ENCODE data around the gene RSRP1. TPM values are rescaled to one million over a fixed set of nuclear protein-coding genes. Genes with fewer than 3 reads are reported as not detected.
"Not testable (repeated sequence)": the region's sequence is repeated elsewhere in the genome, so short reads cannot be mapped to it uniquely, and the experiment has no call there.

The RSRP1 gene
- total RNA-seq, 1 donor from 2014 or later, result 155 TPM

- DNase-seq; H3K9me3 ChIP-seq; H3K27me3 ChIP-seq; intact Hi-C loops (cut with DNase I); H3K4me1 ChIP-seq; H3K4me3 ChIP-seq; ATAC-seq; H3K27ac ChIP-seq; H3K36me3 ChIP-seq: not testable (repeated sequence)
Observed at GRCh38 chr1:25275648-25276047, 28.4 kb upstream of the RSRP1 start.

- H3K36me3 ChIP-seq; DNase-seq; H3K9me3 ChIP-seq; intact Hi-C loops (cut with DNase I); H3K27ac ChIP-seq; H3K4me3 ChIP-seq; ATAC-seq; H3K4me1 ChIP-seq; H3K27me3 ChIP-seq: not testable (repeated sequence)
Observed at GRCh38 chr1:25272238-25272637, 25.0 kb upstream of the RSRP1 start, which contains the start of gene RHD. TSS of gene RHD (plus strand) at chr1:25272509. CDS start at chr1:25272548, 39 bp downstream.

DNA sequence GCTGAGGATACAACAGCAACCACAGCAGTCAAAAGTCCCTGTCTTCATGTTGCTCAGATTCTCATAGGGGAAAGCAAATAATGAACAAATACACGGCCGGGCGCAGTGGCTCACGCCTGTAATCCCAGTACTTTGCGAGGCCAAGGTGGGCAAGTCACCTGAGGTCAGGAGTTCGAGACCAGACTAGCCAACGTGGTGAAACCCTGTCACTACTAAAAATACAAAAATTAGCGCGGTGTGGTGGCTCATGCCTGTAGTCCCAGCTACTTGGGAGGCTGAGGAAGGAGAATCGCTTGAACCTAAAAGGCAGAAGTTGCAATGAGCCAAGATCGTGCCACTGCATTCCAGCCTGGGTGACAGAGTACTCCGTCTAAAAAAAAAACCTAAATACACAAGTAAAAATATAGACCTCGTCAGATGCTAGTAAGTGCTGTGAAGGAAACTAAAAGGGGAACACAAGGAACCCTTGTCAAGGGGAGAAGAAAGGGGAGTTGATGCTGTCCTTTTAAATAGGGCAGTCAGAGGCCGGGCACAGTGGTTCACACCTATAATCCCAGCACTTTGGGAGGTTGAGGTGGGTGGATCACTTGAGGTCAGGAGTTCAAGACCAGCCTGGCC is 21.0 kb upstream of the RSRP1 start:
- intact Hi-C loops (cut with DNase I); H3K9me3 ChIP-seq: not testable (repeated sequence)

GRCh38 chr1:25267288-25268142 is 20.3 kb upstream of the RSRP1 start:
- peak overlapping the region; percentile 55 for H3K4me3 ChIP-seq
- DNase-seq (peak; percentile 86), ATAC-seq (peak; percentile 98)
- peak overlapping the region; percentile 63 for H3K27ac ChIP-seq
- H3K9me3 ChIP-seq; H3K27me3 ChIP-seq; H3K4me1 ChIP-seq; H3K36me3 ChIP-seq; intact Hi-C loops (cut with DNase I): not testable (repeated sequence)

More for the DNA sequence above, 21.0 kb upstream of the RSRP1 start:
- not testable (repeated sequence) for ATAC-seq, H3K27ac ChIP-seq, DNase-seq, H3K36me3 ChIP-seq, H3K4me1 ChIP-seq, H3K27me3 ChIP-seq
- peak overlapping the region; percentile 55 for H3K4me3 ChIP-seq

DNA sequence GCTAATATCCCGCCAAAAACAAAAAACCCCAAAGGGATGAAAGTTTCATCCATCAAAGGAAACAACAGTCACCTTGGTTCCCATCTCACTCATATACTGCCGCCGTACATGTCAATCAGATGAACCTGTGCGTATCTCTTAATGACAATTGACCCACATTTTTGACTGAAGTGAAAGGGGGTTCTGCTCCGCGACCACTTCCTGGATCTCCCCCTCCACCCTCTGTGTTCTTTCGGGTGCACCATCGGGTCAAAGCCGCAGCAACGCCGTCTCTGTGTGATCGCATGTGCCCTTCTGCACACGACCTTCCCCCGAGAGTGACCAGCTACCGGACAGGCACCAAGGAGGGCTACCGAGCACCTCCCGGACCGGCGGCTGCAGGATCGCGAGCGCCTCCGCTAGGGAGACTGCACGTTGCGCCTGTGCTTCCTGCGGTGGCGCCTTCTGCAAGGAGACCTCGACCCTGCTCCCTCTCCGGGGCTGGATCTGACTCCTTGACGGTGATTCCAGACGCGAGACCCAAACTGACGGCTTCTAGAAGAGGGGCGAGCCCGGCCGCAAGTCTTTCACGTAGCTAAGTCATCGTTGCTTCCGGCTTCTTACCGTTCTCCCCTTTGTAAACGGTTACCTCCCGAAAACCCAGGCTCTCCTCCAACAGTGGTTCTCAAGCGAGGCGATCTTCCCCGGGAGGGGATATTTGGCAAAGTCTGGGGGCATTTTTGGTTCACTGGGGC is 19.5 kb upstream of the RSRP1 start:
- DNase-seq; H3K36me3 ChIP-seq; H3K4me1 ChIP-seq; H3K27me3 ChIP-seq; H3K27ac ChIP-seq; intact Hi-C loops (cut with DNase I); H3K9me3 ChIP-seq: not testable (repeated sequence)
- peak; percentile 78 for ATAC-seq
- peak overlapping the region; percentile 55 for H3K4me3 ChIP-seq

- H3K36me3 ChIP-seq; H3K27me3 ChIP-seq; H3K4me1 ChIP-seq; intact Hi-C loops (cut with DNase I); ATAC-seq; H3K27ac ChIP-seq; H3K9me3 ChIP-seq; H3K4me3 ChIP-seq; DNase-seq: not testable (repeated sequence)
Observed at GRCh38 chr1:25260336-25260735, 13.1 kb upstream of the RSRP1 start.

DNA sequence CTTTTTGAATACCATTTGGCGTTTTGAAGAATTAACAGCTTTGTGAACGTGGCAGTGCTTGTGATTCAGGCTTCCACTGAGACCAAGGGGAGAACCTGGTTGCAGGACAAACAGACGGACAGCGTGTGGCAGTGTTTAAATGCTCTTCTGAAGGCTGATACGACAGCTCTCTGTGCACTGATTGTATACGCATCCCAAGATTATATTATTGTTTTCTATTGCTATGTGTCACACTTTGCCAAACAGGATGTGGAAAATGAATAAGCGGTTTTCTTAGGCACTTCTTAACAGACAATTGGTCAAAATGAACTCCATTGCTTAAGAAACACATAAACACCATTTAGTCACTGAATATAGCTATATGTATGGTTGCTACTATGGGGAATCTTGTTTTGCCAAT is 12.6 kb upstream of the RSRP1 start:
- peak; percentile 19 for ATAC-seq
- H3K27ac ChIP-seq; intact Hi-C loops (cut with DNase I): not testable (repeated sequence)

GRCh38 chr1:25257196-25257595 is 9.9 kb upstream of the RSRP1 start:
- H3K27ac ChIP-seq, result no peak overlapping the region
- no peaks in the 10 kb centered on the region for H3K27me3 ChIP-seq
- no peaks in the 10 kb centered on the region for H3K4me1 ChIP-seq
- ATAC-seq (no peak), DNase-seq (no peak)
- H3K4me3 ChIP-seq, result no peak overlapping the region
- no peaks in the 10 kb centered on the region for H3K9me3 ChIP-seq
- TF ChIP-seq, protein P1, sequence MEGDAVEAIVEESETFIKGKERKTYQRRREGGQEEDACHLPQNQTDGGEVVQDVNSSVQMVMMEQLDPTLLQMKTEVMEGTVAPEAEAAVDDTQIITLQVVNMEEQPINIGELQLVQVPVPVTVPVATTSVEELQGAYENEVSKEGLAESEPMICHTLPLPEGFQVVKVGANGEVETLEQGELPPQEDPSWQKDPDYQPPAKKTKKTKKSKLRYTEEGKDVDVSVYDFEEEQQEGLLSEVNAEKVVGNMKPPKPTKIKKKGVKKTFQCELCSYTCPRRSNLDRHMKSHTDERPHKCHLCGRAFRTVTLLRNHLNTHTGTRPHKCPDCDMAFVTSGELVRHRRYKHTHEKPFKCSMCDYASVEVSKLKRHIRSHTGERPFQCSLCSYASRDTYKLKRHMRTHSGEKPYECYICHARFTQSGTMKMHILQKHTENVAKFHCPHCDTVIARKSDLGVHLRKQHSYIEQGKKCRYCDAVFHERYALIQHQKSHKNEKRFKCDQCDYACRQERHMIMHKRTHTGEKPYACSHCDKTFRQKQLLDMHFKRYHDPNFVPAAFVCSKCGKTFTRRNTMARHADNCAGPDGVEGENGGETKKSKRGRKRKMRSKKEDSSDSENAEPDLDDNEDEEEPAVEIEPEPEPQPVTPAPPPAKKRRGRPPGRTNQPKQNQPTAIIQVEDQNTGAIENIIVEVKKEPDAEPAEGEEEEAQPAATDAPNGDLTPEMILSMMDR (IDR thresholded peaks at IDR 0.05), result no peak
- no peaks in the 10 kb centered on the region for H3K36me3 ChIP-seq
- intact Hi-C loops (cut with DNase I), result no loop called here

More for the DNA sequence above, 12.6 kb upstream of the RSRP1 start:
- not testable (repeated sequence) for H3K4me1 ChIP-seq, DNase-seq, H3K36me3 ChIP-seq, H3K4me3 ChIP-seq, H3K27me3 ChIP-seq, H3K9me3 ChIP-seq

GRCh38 chr1:25256578-25256965 is 9.3 kb upstream of the RSRP1 start:
- Histone ChIP-seq H3K27ac (no peak overlapping the region), H3K4me3 (no peak overlapping the region), H3K4me1 (no peaks in the 10 kb centered on the region), H3K36me3 (no peaks in the 10 kb centered on the region), H3K9me3 (no peaks in the 10 kb centered on the region), H3K27me3 (no peaks in the 10 kb centered on the region)
- DNase-seq, result no peak
- no peak for ATAC-seq
- intact Hi-C loops (cut with DNase I), result no loop called here
- TF ChIP-seq, protein P1 (IDR thresholded peaks at IDR 0.05), result no peak

Data from upper lobe of right lung (tissue), 1 donor.